CD14-positive monocyte (primary cell): ENCODE data around the gene ILDR1. TPM values are rescaled to one million over a fixed set of nuclear protein-coding genes. Genes with fewer than 3 reads are reported as not detected.
"Not testable (repeated sequence)": the region's sequence is repeated elsewhere in the genome, so short reads cannot be mapped to it uniquely, and the experiment has no call there.

Experiments used
- DNase-seq, 3 donors: peaks; one replicate each; pipeline ENCODE4 v3.0.0-alpha.2; 2011 to 2022
- H2AFZ ChIP-seq: 2 replicates; pipeline ENCODE4 v1.6.0; 2012; ENCODE audit warnings: mild to moderate bottlenecking, low read depth, low read length, inconsistent platforms; ENCODE audit not compliant: insufficient read depth, poor library complexity, severe bottlenecking
- H3K27ac ChIP-seq, 2 donors: 1 replicate in 1 of 2; 2 replicates in 1 of 2; pipeline ENCODE4 v1.5.1; 2012 to 2013; ENCODE audit warnings: low read length in 2 of 2, control low read depth in 1 of 2, inconsistent platforms in 1 of 2, low read depth in 1 of 2, mild to moderate bottlenecking in 1 of 2
- H3K27me3 ChIP-seq, 2 donors: one replicate each; pipeline versions ENCODE4 v1.6.0 to v1.6.1; 2011 to 2013; ENCODE audit warnings: low read length in 2 of 2; ENCODE audit not compliant: control insufficient read depth in 2 of 2, insufficient read depth in 2 of 2
- H3K36me3 ChIP-seq, 2 donors: replicated peaks in 1 of 2; 1 replicate in 1 of 2; 2 replicates in 1 of 2; pipeline versions ENCODE4 v1.5.1 to v1.6.1; 2012 to 2013; ENCODE audit warnings: low read length in 2 of 2, control low read depth in 1 of 2, inconsistent platforms in 1 of 2, mild to moderate bottlenecking in 1 of 2; ENCODE audit not compliant: insufficient read depth in 2 of 2, control insufficient read depth in 1 of 2
- H3K4me1 ChIP-seq, 2 donors: 1 replicate in 1 of 2; 2 replicates in 1 of 2; pipeline versions ENCODE4 v1.5.1 to v1.6.1; 2012 to 2013; ENCODE audit warnings: low read length in 2 of 2, control low read depth in 1 of 2, inconsistent platforms in 1 of 2, mild to moderate bottlenecking in 1 of 2, moderate library complexity in 1 of 2; ENCODE audit not compliant: insufficient read depth in 2 of 2, control insufficient read depth in 1 of 2
- H3K4me2 ChIP-seq: replicated peaks from 2 replicates; pipeline ENCODE3; 2012; ENCODE audit warnings: low read length, moderate library complexity, mild to moderate bottlenecking; ENCODE audit not compliant: poor library complexity, severe bottlenecking; ENCODE audit errors: extremely low read depth
- H3K4me3 ChIP-seq, 3 experiments: fragments of 200-600 bp in 1 of 3; sonication (generic) in 1 of 3; replicated peaks in 1 of 3; 1 replicate in 2 of 3; 2 replicates in 1 of 3; pipeline ENCODE4 v1.5.1; 2011 to 2013; ENCODE audit warnings: low read length in 3 of 3, mild to moderate bottlenecking in 3 of 3, control low read depth in 2 of 3, low read depth in 2 of 3, inconsistent platforms in 1 of 3, moderate library complexity in 1 of 3
- H3K79me2 ChIP-seq: 2 replicates; pipeline ENCODE4 v1.6.0; 2012; ENCODE audit warnings: mild to moderate bottlenecking, control low read depth, inconsistent platforms, low read length, moderate library complexity; ENCODE audit not compliant: insufficient read depth
- H3K9ac ChIP-seq: 2 replicates; pipeline ENCODE4 v1.6.0; 2017; ENCODE audit warnings: low read length, mild to moderate bottlenecking; ENCODE audit not compliant: insufficient read depth, poor library complexity, severe bottlenecking
- H3K9me3 ChIP-seq, 2 donors: replicated peaks in 1 of 2; 1 replicate in 1 of 2; 2 replicates in 1 of 2; pipeline versions ENCODE4 v1.5.1 to v1.6.1; 2012 to 2013; ENCODE audit warnings: low read length in 2 of 2, control low read depth in 1 of 2; ENCODE audit not compliant: control insufficient read depth in 1 of 2, insufficient read depth in 1 of 2
- H4K20me1 ChIP-seq: 2 replicates; pipeline ENCODE4 v1.6.0; 2012; ENCODE audit warnings: mild to moderate bottlenecking, low read length, control low read depth, moderate library complexity; ENCODE audit not compliant: insufficient read depth
- H3K27ac Mint-ChIP-seq, 7 donors: one replicate each; pipeline ENCODE4 v1.8.0; 2020; ENCODE audit warnings: mild to moderate bottlenecking in 7 of 7, mixed read lengths in 7 of 7, moderate library complexity in 6 of 7, inconsistent platforms in 2 of 7
- H3K27me3 Mint-ChIP-seq, 3 donors: one replicate each; pipeline ENCODE4 v1.8.0; 2021 to 2022; ENCODE audit warnings: low read depth in 3 of 3, mild to moderate bottlenecking in 3 of 3, mixed read lengths in 3 of 3, moderate library complexity in 3 of 3, inconsistent platforms in 1 of 3
- H3K36me3 Mint-ChIP-seq, 2 donors: one replicate each; pipeline ENCODE4 v1.8.0; 2020; ENCODE audit warnings: mixed read lengths in 2 of 2, inconsistent platforms in 1 of 2, mild to moderate bottlenecking in 1 of 2
- H3K4me1 Mint-ChIP-seq: one replicate; pipeline ENCODE4 v1.8.0; 2020; ENCODE audit warnings: mild to moderate bottlenecking, mixed read lengths
- H3K4me3 Mint-ChIP-seq, 2 donors: one replicate each; pipeline ENCODE4 v1.8.0; 2020; ENCODE audit warnings: mild to moderate bottlenecking in 2 of 2, mixed read lengths in 2 of 2, moderate library complexity in 1 of 2
- H3K9me3 Mint-ChIP-seq, 7 donors: one replicate each; pipeline ENCODE4 v1.8.0; 2020 to 2022; ENCODE audit warnings: mixed read lengths in 7 of 7, mild to moderate bottlenecking in 6 of 7, moderate library complexity in 6 of 7, inconsistent platforms in 2 of 7
- CTCF ChIP-seq: fragments of 200-600 bp; IDR thresholded peaks from one replicate; pipeline ENCODE4 v1.8.0; 2022; ENCODE audit warnings: antibody characterized with exemption, mild to moderate bottlenecking
- WGBS: methylation state at CpG from one replicate; pipeline ENCODE4 v1.1.5; 2013; ENCODE audit warnings: missing lambda C conversion rate; ENCODE audit not compliant: insufficient coverage; 5-methylcytosine and 5-hydroxymethylcytosine counted together
- intact Hi-C, 2 donors: fragments of 100-400 bp; cut with micrococcal nuclease; formaldehyde crosslinking; loops; one replicate each; pipeline versions ENCODE4 v1.15.0 to v1.15.1; 2023
- polyA plus RNA-seq, 3 donors: library from polyadenylated mRNA; depleted of rRNA in 1 of 3; unstranded in 2 of 3; stranded (reverse) in 1 of 3; fragments of 300-500 nt in 2 of 3; fragments of >200 nt in 1 of 3; fragmentation: Illumina TruSeq in 2 of 3; gene quantifications; 1 replicate in 2 of 3; 2 replicates in 1 of 3; pipeline ENCODE4 v1.2.3, GENCODE V29; 2012 to 2021
- small RNA-seq: library from RNA; depleted of rRNA; stranded (forward); fragments of <200 nt; gene quantifications from one replicate; pipeline ENCODE3, GENCODE V24; 2012; ENCODE audit warnings: low read depth; ENCODE audit not compliant: insufficient read length

Gene ILDR1
- polyA plus RNA-seq, 3 donors: 0.12 to 0.28 (median 0.20) TPM

GRCh38 chr3:121941592-121941991 is 80.5 kb downstream of the ILDR1 start:
- no peaks in the 10 kb centered on the region for H3K79me2 ChIP-seq
- no peaks in the 10 kb centered on the region for H3K9me3 Mint-ChIP-seq
- H4K20me1 ChIP-seq: no peaks in the 10 kb centered on the region
- H3K27ac Mint-ChIP-seq: no peak overlapping the region
- H3K36me3 Mint-ChIP-seq: peaks cover 50 to 51% of the 10 kb centered on the region in 2 donors
- no peak overlapping the region for H2AFZ ChIP-seq
- H3K4me3 Mint-ChIP-seq: no peak overlapping the region
- H3K4me2 ChIP-seq: no peak overlapping the region
- peaks cover 43 to 79% of the 10 kb centered on the region in 2 donors for H3K36me3 ChIP-seq
- DNase-seq: no peak
- no CpG with 5 or more reads among the region's 1 CpG for WGBS
- H3K27ac ChIP-seq: no peak overlapping the region
- no peaks in the 10 kb centered on the region for H3K27me3 Mint-ChIP-seq
- no peaks in the 10 kb centered on the region for H3K4me1 ChIP-seq
- no peaks in the 10 kb centered on the region for H3K9me3 ChIP-seq
- intact Hi-C loops: no loop called here
- H3K4me1 Mint-ChIP-seq: no peaks in the 10 kb centered on the region
- no peaks in the 10 kb centered on the region for H3K27me3 ChIP-seq
- no peak for TF ChIP-seq CTCF
- H3K9ac ChIP-seq: no peak overlapping the region
- H3K4me3 ChIP-seq: no peak overlapping the region

- WGBS: 94% methylated on average over 16 of the region's 29 CpGs
- peak overlapping the region in 2 of 7 donors; percentile 51 to 77 for H3K27ac Mint-ChIP-seq
- H3K27me3 Mint-ChIP-seq: not testable (repeated sequence)
These were observed 83.7 kb downstream of the ILDR1 start for GRCh38 chr3:121938141-121938855.

More at GRCh38 chr3:121938141-121938855, 83.7 kb downstream of the ILDR1 start:
- intact Hi-C loops, H3K4me1 ChIP-seq, H4K20me1 ChIP-seq, H3K9me3 Mint-ChIP-seq, H3K27me3 ChIP-seq, H3K79me2 ChIP-seq, H3K4me3 ChIP-seq, DNase-seq, H3K9ac ChIP-seq, H3K27ac ChIP-seq, H3K4me1 Mint-ChIP-seq, H2AFZ ChIP-seq, H3K9me3 ChIP-seq, H3K4me3 Mint-ChIP-seq, H3K4me2 ChIP-seq: not testable (repeated sequence)
- peaks cover 53 to 56% of the 10 kb centered on the region in 2 donors for H3K36me3 Mint-ChIP-seq
- H3K36me3 ChIP-seq: peaks cover 39 to 48% of the 10 kb centered on the region in 2 donors

Small RNA genes lying within 50 kb of the gene (small RNA-seq; reads per million reads assigned to genes)
- gene RF00019: not detected

Other genes starting within 250 kb of the ILDR1 start
- 10 to 100 TPM in 1 of 3 donors, 1 to 10 TPM in 2; 6.0 to 27.7 (median 7.5) TPM for gene IQCB1, start 187.2 kb downstream of the ILDR1 start, polyA plus RNA-seq
- 10 to 100 TPM; 31.5 to 91.6 (median 75.7) TPM for gene EAF2, start 187.0 kb downstream of the ILDR1 start, polyA plus RNA-seq
- gene SLC15A2, start 127.8 kb downstream of the ILDR1 start, polyA plus RNA-seq: 1 to 10 TPM in 1 of 3 donors, under 1 TPM in 2; 0.37 to 5.4 (median 0.62) TPM
- 100 to 1,000 TPM in 2 of 3 donors, 10 to 100 TPM in 1; 75.7 to 321 (median 273) TPM for gene CD86, start 33.1 kb upstream of the ILDR1 start, polyA plus RNA-seq
- under 1 TPM in 1 of 3 donors, not detected in 2; 0.01 TPM for gene CASR, start 161.4 kb upstream of the ILDR1 start, polyA plus RNA-seq